ENCODE data around the gene SLC15A5. TPM values are rescaled to one million over a fixed set of nuclear protein-coding genes. Genes with fewer than 3 reads are reported as not detected.

Gene SLC15A5
- total RNA-seq, 4 donors from 2014 or later, result 0.17 to 0.38 (median 0.33) TPM; not detected in 1

- no peak for TF ChIP-seq CTCF (IDR thresholded peaks at IDR 0.05; ENCODE audit: low read depth)
These were observed 55.7 kb downstream of the SLC15A5 start for GRCh38 chr12:16221776-16222175.

- no peak for TF ChIP-seq CTCF (IDR thresholded peaks at IDR 0.05; ENCODE audit: low read depth)
These were observed 57.4 kb downstream of the SLC15A5 start for GRCh38 chr12:16220120-16220519.

- no peak for TF ChIP-seq CTCF (IDR thresholded peaks at IDR 0.05; ENCODE audit: low read depth)
These were observed 58.3 kb downstream of the SLC15A5 start for GRCh38 chr12:16218934-16219751.

- no peak for TF ChIP-seq CTCF (IDR thresholded peaks at IDR 0.05; ENCODE audit: low read depth)
These were observed 59.3 kb downstream of the SLC15A5 start for GRCh38 chr12:16218234-16218633.

GRCh38 chr12:16211731-16212130, 65.8 kb downstream of the SLC15A5 start:
- TF ChIP-seq CTCF (IDR thresholded peaks at IDR 0.05; ENCODE audit: low read depth), result no peak

- TF ChIP-seq CTCF (IDR thresholded peaks at IDR 0.05; ENCODE audit: low read depth), result no peak
These were observed 78.6 kb downstream of the SLC15A5 start for GRCh38 chr12:16198884-16199283.

GRCh38 chr12:16197600-16197999, 79.9 kb downstream of the SLC15A5 start:
- no peak for TF ChIP-seq CTCF (IDR thresholded peaks at IDR 0.05; ENCODE audit: low read depth)
